GM23248 (cell line): ENCODE data around the gene APCDD1.

Source experiments
- EZH2 ChIP-seq: fragments of 200-600 bp; sonication (generic); IDR thresholded peaks from 2 replicates; pipeline ENCODE4 v1.6.1; 2018; ENCODE audit warnings: antibody characterized with exemption, mild to moderate bottlenecking; ENCODE audit not compliant: insufficient read depth, poor library complexity, severe bottlenecking
- EZH2phosphoT487 ChIP-seq: fragments of 200-600 bp; sonication (generic); IDR thresholded peaks from 2 replicates; pipeline ENCODE4 v1.6.1; 2018; ENCODE audit warnings: antibody characterized with exemption, moderate library complexity, mild to moderate bottlenecking, low read depth; ENCODE audit not compliant: insufficient read depth

DNA sequence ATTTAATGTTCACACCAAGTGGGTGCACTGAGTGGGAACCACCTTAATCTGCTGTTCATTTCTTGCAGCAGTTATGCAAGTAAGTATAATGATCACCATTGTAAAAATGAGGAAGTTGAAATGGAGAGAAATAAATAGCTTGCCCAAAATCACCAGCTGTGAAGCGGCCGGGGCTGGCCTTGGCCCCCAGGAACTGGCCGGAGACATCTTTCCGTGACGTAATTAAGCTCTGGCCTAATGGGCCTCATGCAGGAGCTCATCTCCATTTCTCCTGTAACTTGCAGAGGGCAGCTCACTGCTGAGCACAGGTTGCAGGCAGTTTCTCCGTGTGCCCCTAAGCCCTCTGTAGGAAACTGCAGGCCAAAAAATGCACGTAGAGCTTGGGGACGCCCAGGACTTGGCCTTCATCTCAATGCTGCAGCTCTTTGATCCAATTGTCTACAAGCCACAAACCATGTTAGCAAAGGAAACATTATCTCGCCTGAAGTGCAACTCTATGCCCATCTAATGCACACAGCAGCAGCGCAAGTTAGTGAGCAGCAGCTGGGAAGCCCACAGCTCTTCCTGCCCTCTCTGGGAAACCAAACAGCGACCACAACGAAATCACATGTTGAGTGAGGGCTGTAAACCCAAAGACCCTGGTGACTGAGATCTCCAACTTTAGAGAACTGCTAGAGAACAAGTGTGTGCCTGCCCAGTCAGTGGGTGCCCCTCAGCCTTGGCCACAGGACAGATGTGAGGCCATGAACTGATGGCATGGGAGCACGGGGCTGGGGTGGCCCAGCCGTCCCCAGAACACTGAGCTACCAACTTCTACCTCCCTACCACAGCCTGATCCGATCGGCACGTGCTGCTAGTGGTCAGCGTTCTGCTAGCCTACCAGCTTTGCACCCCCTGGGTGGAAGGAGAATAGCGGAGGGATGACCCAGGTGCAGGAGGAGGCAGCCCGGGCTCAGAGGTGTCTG, 28.8 kb downstream of the APCDD1 start:
- TF ChIP-seq EZH2 (no peak), EZH2phosphoT487 (no peak)
